ENCODE measurements around the gene CLEC2L.

DNA sequence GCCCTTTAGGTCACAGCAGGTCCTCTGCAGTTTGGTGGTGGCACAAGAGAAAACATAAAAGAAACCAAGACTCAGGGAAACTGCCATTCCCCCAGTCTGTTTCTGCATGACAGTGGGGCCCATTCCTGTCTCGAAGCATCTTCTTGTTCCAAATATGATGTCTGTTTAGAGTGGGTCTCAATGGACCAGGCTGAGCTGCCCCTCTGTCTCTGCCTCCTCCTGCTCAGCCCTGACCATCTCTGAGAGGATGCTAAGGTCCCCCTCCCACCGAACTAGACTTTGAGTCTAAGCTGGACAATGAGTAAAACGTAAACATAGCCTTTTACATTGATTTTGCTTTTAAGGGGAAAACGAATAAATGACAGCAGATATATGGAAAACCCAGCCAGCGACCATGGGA lies 40.4 kb downstream of the CLEC2L start:
- TF ChIP-seq, protein P1, sequence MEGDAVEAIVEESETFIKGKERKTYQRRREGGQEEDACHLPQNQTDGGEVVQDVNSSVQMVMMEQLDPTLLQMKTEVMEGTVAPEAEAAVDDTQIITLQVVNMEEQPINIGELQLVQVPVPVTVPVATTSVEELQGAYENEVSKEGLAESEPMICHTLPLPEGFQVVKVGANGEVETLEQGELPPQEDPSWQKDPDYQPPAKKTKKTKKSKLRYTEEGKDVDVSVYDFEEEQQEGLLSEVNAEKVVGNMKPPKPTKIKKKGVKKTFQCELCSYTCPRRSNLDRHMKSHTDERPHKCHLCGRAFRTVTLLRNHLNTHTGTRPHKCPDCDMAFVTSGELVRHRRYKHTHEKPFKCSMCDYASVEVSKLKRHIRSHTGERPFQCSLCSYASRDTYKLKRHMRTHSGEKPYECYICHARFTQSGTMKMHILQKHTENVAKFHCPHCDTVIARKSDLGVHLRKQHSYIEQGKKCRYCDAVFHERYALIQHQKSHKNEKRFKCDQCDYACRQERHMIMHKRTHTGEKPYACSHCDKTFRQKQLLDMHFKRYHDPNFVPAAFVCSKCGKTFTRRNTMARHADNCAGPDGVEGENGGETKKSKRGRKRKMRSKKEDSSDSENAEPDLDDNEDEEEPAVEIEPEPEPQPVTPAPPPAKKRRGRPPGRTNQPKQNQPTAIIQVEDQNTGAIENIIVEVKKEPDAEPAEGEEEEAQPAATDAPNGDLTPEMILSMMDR (IDR thresholded peaks at IDR 0.05; ENCODE audit: poor library complexity) = no peak
- TF ChIP-seq EZH2 (IDR thresholded peaks at IDR 0.05; ENCODE audit: borderline replicate concordance) = no peak

Data from hepatocyte (in vitro differentiated cells).